HG03378 (cell line): Measurements from ENCODE around the gene OSBPL5.

Source experiments
- ATAC-seq: cut with Tn5 transposase; IDR thresholded peaks from one replicate; pipeline ENCODE4 v1.9.1; 2021; ENCODE audit warnings: mild to moderate bottlenecking, moderate library complexity; ENCODE audit not compliant: unreplicated experiment

Gene OSBPL5

DNA sequence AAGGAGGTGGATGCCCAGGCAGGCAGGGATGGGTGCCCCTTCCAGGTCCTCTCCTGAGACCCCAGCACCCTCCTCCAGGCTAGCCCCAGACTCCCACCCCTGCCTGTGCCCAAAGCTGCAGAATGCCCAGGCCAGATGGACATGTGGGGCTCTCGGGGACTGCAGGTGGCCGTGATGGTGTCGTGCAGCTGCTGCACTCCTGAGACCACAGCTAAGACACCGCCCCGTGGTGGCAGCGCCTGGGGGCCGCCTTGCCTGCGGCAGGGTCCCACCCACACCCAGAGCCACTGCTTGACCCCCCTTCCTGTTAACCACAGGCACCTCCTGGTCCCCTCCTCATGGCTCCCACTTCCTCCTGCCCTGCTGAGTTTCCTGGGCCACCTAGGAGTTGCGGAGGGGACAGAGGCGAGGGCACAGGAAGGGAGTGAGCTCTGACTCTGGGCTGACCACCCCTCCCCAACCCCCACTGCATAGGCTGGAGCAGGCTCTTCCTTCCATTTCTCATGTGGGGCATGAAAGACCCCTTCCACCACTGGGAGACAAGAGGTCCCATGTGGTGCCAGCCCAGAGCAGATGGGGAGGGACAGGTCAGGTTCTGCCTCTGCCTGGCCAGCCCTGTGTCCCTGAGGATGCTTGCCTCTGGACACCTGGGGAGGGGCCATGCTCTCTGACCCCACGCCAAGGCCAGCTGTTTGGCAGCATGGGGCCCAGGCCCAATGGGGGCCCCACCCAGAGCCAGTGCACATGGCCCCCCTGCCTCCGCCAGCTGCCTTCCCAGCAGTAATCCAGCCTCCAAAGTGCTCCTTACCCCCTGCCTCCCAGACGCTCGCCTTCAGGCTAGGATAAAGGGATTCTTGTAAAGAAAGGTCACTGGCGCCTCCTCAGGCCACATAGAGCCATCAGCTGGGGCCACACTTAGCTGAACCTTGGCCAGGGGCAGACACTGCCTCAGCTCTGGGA is 29.3 kb downstream of the OSBPL5 start:
- no peak for ATAC-seq

DNA sequence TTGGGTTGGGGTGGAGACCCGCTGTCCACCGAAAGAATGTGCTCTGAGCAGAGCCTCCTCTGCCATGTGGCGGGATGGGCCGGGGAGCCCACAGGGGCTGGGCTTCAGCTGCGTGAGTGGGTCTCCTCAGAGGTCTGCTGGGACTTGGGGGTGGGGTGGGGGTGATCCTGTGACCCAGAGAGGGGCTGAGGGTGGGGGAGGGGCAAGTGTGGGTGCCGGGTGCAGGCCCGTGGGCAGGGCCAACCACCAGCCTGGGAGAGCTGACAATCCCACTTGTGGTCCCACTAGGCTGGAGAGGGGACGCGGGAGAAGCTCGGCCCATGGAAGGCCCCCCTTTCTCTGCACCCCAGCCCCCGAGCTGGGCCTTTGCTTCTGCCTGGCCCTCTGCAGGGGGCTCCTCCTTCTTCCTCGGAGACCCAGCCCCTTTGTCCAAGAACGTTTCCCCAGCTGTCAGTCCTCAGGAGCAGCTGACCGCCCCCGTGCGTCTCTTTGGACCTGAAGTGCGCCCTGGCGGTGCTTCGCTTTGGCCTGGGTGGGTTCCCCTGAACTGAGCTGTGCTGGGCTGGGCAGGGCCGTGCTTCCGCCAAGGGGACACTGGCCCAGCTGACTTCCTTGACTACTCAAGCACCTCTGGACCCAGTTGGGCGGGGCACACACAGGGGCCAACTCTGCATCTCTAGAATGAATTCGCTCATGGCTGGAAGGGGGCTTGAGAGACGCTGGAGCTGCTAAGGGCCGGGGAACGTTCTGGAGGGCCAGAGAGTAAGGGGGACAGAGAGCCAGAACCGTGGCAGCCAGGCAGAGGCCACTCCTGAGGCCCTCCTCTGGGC is 30.2 kb downstream of the OSBPL5 start:
- no peak for ATAC-seq

DNA sequence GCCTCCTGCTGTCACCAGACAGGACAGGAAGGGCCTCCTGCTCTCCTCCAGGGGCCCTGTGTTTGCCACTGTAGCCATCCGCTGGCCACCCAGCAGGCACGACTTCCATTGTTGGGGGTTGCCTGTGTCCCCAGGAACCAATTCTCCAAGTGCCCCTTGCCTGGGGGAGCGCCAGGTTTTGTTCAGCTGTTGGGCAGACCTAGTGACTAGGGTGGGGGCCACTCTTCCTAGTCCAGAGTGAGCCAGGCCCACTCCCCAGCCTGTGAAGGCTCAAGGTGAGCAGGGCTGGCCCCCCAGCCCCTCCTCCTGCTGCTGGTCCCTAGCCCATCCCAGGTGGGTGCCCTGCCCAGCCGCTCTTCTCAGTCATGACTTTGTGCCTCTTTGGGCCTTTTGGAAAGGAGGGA is 30.9 kb downstream of the OSBPL5 start:
- ATAC-seq = no peak

DNA sequence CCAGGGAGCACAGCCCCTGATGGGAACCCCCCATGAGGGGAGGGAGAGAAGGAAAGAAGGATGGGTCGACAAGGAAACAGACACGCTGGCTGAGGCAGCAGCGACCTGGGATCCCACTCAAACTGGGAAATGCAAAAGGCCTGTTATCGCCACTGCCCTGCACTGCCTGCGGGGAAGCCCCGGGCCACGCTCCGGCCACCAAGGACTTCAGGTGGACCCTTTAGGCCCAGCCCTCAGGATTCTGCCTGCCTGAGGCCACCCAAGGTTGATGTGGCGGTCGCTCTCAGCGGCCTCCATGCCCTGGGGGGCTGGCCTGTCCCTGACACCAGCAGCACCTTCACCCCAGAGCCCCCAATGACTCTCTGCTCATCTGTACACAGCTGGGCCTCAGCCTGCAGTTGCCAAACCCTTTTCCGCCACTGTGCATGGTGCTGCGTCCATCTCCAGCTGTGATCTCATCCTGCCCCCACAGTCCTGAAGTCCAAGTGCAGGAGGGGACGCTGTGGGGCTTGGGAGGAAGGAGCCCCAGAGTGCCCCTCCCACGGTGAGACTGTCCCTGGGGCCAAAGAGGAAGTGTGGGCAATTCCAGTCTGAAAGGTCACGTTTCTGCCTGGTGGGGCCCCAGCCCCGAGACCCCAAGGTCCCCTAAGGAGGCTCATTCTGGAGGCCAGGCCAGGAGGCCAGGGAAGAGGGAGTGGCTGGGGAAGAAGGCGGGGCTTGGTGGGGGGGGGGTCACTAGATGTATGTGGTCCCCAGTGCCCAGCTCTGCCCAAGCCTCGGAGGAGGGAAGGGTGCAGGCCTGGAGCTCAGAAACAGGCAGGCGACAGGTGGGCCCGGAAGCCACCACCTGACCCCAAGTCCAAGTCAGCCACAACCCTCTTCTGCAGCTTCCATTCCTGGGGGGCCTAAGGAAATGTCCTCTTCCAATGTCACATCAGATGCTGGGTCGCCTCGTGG is 31.6 kb downstream of the OSBPL5 start:
- no peak for ATAC-seq

DNA sequence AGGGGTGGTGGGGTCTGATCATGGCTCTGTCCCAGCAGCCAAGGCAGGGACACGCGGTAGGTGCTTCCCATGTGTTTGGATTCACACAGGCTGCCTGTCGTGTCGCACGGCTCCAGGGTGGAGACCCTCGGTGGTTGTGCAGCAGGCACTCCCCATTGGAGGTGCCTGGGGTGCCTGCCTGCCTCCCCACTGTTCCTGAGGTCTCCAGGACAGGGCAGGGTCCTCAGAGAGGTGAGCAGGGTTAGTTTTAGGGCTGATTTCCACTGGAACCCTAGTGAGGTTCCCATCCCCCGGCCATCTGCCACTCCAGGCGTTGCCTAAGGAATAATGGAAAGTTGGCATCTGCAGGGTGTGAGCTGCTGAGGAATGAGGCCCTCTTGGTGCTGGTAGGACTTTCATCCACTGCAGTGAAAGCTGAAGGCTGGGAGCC is 32.3 kb downstream of the OSBPL5 start:
- ATAC-seq = no peak

DNA sequence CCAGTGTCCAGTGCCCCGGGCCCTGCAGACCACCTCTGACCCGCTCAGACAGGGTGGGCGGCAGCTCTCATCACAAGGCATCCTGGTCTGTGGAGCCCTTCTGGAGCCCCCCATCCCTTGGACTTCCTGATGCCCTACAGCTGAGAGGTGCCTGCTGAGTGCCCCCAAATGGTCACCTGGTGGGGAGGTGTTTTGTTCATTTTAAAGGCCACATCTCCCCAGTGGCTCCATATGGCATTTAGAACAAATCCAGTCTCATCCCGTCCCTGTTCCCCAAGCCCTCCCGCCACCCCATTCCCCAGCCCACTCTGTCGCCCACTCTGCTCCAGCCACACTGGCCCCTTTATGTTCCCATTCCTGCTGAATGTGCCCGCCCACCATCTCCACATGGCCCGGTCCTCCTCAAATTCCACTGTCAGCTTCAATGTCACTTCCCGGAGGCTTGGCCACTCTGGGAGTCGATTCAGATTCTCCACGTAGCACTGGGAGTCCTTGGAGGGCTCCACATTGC is 32.8 kb downstream of the OSBPL5 start:
- ATAC-seq = no peak

DNA sequence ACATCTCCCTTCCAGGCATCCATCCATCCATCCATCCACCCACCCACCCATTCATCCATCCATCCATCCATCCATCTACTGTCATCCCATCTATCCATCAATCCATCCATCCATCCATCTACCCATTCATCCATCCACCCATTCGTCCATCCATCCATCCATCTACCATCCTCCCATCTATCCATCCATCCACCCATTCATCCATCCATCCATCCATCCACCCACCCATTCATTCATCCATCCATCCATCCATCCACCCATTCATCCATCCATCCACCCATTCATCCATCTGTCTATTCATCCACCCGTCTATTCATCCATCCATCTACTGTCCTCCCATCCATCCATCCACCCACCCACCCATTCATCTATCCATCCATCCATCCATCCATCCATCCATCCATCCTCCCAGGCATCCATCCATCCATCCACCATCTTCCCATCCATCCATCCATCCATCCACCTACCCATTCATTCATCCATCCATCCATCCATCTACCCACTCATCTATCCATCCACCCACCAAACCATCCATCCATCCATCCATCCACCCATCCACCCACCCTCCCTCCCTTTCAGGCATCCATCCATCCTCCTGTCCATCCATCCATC is 33.7 kb downstream of the OSBPL5 start:
- ATAC-seq = no peak

DNA sequence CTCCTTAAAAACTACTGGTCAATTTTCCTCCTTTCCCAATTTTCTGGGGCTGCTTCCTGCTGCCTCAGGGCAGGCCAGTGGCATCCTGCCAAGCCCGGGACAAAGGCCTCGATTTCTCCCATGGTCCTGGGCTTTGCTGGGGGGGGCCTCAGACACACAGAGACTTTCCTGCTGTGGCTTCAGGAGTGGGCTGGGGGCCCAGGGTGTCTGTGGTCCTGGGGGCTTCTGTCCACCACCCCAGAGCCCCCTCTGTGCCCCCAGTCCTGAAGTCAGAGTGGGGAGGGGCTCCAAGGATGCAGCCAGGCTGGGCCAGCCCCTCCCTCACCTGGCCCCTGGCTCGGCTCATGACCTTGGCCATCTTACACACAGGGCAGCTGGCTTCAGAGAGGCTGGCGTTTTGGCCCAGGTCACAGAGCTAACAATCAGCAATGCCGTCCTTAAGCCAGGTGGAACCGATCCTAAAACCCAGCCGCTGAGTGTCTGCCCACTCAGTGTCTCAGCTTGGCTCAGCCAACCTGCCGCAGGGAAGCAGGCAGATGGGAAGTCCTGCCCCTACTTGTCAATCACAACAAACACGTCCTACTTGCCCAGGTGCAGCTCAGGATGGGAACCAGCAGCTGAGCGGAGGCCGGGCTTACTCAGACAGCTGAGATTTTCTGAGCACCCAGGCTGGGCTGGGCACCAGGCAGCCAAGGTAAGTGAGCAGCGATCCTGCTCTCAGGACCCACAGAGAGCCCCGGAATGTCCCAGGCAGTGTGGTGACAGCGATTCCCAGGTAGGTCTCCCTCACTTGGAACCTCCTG is 34.6 kb downstream of the OSBPL5 start:
- no peak for ATAC-seq

DNA sequence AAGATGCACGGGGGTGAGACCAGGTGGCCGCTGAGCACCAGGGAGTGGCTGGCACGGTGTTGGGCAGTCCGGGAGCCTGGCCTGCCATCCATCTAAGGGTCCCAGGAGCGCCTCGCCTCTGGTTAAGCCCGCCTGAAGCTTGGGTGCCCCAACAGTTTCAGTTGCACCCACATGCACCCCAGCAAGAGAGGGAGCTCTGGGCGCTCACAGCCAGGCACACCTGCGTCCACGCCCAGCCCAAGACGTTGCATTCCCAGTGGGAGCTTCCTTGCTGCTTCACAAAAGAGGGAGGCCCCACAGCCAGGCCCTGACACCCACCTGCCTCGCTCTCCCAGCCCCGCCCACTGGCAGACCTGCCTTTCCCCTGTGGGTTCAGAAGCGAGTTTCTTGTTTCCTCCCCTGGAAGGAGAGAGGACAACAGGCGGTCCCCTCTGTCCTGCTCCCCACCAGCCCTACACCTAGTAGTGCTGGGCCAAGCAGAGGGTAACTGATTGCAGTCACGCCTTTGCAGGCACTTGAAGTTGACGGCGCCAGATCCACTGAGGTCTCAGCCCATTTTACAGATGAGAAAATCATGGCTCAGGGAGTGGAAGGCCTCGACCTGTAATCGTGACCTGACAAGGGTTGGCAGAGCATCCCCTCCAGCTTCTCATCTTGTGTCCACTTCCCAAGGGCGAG is 35.4 kb downstream of the OSBPL5 start:
- ATAC-seq = no peak

DNA sequence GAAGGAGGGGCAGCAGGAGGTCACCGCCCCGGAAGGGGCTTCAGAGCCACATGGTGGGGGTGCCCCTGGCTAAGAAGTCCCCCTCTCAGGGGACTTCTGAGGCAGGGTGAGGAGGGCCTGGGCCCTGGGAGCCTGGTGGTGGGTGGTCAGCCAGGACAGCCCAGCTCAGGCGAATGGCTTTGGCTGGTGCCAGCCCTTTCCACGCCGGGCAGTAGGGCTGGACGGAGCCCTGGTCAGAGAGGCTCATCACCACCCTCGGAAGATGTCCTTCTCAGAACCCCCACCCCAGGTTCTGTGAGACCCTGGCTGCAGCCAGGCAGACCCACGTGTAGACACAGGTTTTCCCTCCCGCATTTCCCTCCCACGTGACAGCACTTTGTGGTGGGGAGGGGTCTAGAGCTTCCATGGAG is 35.9 kb downstream of the OSBPL5 start:
- ATAC-seq = no peak

DNA sequence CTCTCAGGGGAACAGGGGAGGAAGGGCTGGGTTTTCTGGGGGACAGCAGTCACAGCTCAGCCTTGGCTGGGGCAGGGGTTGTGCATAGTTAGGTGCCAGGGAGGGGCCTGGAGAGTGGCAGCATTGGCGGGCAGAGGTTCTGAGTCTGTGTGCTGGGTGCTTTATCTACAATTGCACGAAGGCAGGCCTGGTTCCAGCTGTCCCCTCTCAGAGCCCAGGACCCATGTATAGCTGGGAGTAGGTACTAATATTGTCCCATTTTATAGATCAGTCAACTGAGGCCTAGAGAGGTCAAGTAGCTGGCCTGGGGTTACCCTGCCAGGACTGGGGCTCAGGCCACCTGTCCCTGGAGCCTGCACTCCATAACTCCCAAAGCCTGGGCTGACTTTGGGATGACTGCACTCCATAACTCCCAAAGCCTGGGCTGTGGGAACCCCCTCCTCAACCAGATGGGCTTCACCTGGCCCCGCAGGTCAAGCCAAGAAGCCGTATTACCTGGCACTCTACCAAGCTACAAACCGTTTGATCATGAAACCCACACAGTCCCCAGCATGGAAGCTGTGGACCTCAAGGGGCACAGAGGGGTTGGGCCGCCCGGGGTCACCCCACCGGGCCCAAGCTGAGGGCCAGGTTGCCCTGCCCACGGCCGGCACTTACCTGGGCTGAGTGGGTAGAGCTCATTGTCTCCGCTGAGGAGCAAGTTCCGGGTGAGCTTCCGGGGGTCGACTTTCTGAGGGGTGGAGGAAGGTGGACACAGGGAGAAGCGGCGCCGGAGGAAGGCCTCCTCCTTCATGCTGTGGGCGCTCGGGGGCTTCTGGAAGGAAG is 36.5 kb downstream of the OSBPL5 start:
- ATAC-seq = no peak

DNA sequence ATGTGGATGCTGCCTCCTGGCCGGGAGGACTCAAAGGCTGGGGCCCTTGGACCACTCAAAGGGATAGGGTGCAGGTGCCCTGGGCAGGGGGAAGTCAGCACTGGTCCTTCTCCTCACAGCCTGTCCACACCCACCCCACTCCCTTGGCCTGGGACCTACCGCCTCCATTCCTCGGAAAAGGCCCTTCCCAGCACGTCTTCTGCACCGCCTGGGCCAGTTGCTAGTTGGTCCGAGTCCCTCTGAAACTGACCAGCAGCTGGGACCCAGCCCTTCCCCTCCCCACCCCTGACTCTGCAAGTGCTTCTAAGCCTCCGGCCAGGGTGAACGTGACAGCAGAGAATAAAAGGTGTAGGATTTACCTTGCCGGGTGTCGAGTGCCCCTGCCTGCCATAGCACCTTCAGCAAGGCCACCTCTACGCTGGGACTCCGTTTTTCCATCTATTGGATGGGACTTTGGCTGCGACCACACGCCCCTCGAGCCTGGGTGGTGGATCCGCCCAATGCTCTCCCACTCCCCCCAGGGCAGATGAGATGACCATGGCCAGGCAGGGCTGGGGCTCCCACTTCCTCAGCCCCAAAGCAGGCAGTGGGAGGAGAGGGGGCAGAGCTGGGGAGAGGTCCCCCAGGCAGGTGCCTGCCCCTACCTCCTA is 37.3 kb downstream of the OSBPL5 start:
- ATAC-seq = no peak

DNA sequence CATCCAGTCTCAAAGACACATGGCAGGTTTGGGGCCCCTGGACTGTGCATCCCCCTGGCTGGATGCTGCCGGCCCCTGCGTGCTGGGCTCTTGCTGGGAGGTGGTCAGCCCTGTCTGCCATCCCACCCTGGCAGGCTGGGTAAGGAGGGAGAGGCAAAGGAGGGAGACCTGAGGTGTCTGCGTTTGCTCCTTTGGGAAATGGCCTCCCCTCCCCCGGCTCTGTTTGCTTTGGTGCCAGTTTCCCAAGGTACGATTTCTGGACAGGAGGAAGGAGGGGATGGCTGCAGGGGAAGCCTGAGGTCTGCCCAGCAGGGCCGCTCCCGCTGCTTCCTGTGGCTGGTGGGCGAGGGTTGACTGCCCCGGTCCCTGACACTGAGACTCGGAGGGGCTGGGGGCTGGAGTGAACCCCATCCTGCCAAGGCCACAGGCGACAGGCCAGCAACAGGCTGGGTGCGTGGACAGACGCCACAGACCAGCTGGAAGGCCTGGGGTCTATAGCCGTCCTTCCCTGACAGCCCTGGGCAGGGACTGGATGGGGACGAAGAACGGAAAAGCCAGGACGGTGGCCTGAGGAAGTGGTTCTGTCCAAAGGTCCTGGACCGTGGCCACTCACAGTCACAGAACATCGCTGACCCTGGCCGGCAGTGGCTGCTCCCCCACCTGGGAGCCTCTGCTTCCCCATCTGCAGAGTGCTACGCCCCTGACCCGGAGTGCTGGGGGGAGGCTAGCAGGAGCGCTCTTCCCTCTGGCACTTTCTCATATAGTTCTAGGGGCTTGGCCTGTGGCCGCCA is 38.0 kb downstream of the OSBPL5 start:
- ATAC-seq = no peak

DNA sequence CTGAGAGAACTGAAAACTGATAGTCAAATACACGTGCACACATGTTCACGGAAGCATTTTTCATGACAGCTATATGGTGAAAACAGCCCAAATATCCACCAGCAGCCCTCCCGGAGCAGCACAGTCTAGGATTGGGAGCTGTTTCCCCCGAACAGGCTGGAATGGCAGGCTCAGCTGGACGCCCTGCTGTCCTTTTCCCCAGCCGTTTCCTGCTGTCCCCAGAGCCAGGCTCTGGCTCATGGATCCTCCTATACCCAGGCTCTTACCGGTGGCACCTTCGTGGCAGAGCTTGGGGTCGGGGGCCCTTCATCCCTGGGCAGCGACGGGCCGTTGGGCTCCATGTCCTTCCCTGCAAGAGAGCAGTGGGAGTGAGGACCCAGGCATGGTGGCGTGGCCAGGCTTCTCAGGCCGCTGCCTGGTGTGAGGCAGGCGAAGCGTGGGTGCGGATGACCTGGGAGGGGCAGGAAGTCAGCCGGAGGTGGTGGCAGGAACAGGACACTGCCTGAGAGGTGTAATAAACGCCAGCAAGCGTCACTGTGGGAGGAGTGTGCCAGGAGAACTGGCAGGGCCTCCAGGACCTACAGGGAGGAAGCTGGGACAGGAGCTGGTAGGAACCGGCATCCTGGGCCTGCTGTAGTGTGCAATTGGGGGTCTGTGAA is 38.8 kb downstream of the OSBPL5 start:
- ATAC-seq = no peak

DNA sequence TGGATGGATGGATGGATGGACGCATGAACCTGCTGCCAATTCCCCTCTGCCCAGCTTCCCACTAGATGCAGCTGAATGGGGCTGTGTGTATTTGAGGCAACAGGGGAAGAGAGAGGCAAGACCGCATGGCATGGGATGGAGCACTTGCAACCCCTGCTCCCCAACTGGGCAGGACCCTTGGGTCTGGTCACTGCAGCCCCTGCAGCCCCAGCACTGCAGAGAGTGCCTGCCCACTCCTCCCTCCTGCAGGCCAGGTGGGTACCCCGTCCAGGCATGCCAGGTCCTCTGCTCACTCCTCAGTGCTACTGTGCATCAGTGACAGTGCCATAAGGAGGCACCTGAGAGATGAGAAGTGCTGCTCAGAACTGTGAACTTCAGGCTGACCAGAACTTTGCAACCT is 40.3 kb downstream of the OSBPL5 start:
- no peak for ATAC-seq
